IMR-90 (cell line): ENCODE data around the gene ESPL1. TPM values are rescaled to one million over a fixed set of nuclear protein-coding genes. Genes with fewer than 3 reads are reported as not detected.
A peak's percentile ranks its signal among the peaks of the same experiment; 100 is the strongest.

ENCODE experiments used
- ATAC-seq: fragments of 200-7000 bp; cut with Tn5 transposase; 2 replicates; pipeline ENCODE4 v1.9.1; 2020; ENCODE audit warnings: low read depth, mild to moderate bottlenecking, moderate library complexity
- BruUV-seq: library from RNA; stranded (reverse); fragments of 400-500 nt; replicated peaks from 2 replicates; lab custom pipeline; 2021; lab: Mats Ljungman, UMichigan
- CTCF ChIA-PET: fragments of 300-600 bp; formaldehyde crosslinking; extraction: SDS; loops from one replicate; lab custom pipeline; 2021; ENCODE audit warnings: antibody characterized with exemption; lab: Yijun Ruan, JAX
- POLR2A ChIA-PET: fragments of 300-600 bp; sonication (Branson Sonifier 250); formaldehyde crosslinking; loops from one replicate; lab custom pipeline; 2022; ENCODE audit warnings: antibody characterized with exemption; ENCODE audit not compliant: unreplicated experiment; lab: Charles Lee
- DNase-seq: peaks from one replicate; pipeline ENCODE4 v3.0.0; 2013
- H2AFZ ChIP-seq: replicated peaks from 2 replicates; pipeline ENCODE3; 2013; ENCODE audit warnings: low read length, mild to moderate bottlenecking; ENCODE audit not compliant: poor library complexity
- H2AK5ac ChIP-seq: 2 replicates; pipeline ENCODE4 v1.6.1; 2013; ENCODE audit warnings: low read depth, low read length, inconsistent platforms
- H2AK9ac ChIP-seq: replicated peaks from 2 replicates; pipeline ENCODE3; 2013; ENCODE audit warnings: mild to moderate bottlenecking, low read depth, low read length, moderate library complexity; ENCODE audit not compliant: poor library complexity
- H2BK120ac ChIP-seq: 2 replicates; pipeline ENCODE4 v1.6.1; 2013; ENCODE audit warnings: low read depth, low read length, inconsistent platforms
- H2BK15ac ChIP-seq: 3 replicates; pipeline ENCODE4 v1.6.1; 2013; ENCODE audit warnings: low read depth, low read length, inconsistent platforms
- H2BK20ac ChIP-seq: 2 replicates; pipeline ENCODE4 v1.6.1; 2013; ENCODE audit warnings: low read depth, mild to moderate bottlenecking, inconsistent platforms, low read length, moderate library complexity
- H2BK5ac ChIP-seq: 2 replicates; pipeline ENCODE4 v1.6.1; 2013; ENCODE audit warnings: mild to moderate bottlenecking, low read depth, low read length, inconsistent platforms; ENCODE audit not compliant: poor library complexity, severe bottlenecking
- H3K14ac ChIP-seq: replicated peaks from 2 replicates; pipeline ENCODE4 v1.6.1; 2013; ENCODE audit warnings: low read depth, low read length, inconsistent platforms
- H3K18ac ChIP-seq: 2 replicates; pipeline ENCODE4 v1.6.1; 2013; ENCODE audit warnings: low read depth, low read length, control low read depth
- H3K23ac ChIP-seq: 2 replicates; pipeline ENCODE4 v1.6.1; 2013; ENCODE audit warnings: low read depth, low read length, inconsistent platforms
- H3K27ac ChIP-seq: 2 replicates; pipeline ENCODE4 v1.5.1; 2013; ENCODE audit warnings: mild to moderate bottlenecking, control low read depth, low read length; ENCODE audit not compliant: insufficient read depth
- H3K27me3 ChIP-seq: 2 replicates; pipeline ENCODE4 v1.6.1; 2013; ENCODE audit warnings: low read length; ENCODE audit not compliant: control insufficient read depth, insufficient read depth
- H3K36me3 ChIP-seq: 2 replicates; pipeline ENCODE4 v1.6.1; 2013; ENCODE audit warnings: low read length, mixed read lengths; ENCODE audit not compliant: control insufficient read depth, insufficient read depth
- H3K4ac ChIP-seq: 2 replicates; pipeline ENCODE4 v1.6.1; 2013; ENCODE audit warnings: low read depth, low read length, inconsistent platforms
- H3K4me1 ChIP-seq: 2 replicates; pipeline ENCODE4 v1.6.1; 2013; ENCODE audit warnings: low read length, mixed read lengths; ENCODE audit not compliant: control insufficient read depth, insufficient read depth
- H3K4me2 ChIP-seq: 2 replicates; pipeline ENCODE4 v1.6.1; 2013; ENCODE audit warnings: low read depth, mild to moderate bottlenecking, control low read depth, low read length, moderate library complexity
- H3K4me3 ChIP-seq: 2 replicates; pipeline ENCODE4 v1.5.1; 2013; ENCODE audit warnings: low read depth, mild to moderate bottlenecking, control low read depth, low read length, moderate library complexity; ENCODE audit not compliant: insufficient read depth
- H3K56ac ChIP-seq: 2 replicates; pipeline ENCODE4 v1.6.1; 2013; ENCODE audit warnings: low read length, inconsistent platforms; ENCODE audit not compliant: insufficient read depth; ENCODE audit errors: extremely low read depth
- H3K79me1 ChIP-seq, 2 experiments: 2 replicates each; pipeline ENCODE4 v1.6.1; 2013; ENCODE audit warnings: low read length in 2 of 2, inconsistent platforms in 1 of 2, low read depth in 1 of 2
- H3K9ac ChIP-seq: 2 replicates; pipeline ENCODE4 v1.6.1; 2013; ENCODE audit warnings: low read depth, low read length, control low read depth
- H3K9me1 ChIP-seq: 2 replicates; pipeline ENCODE4 v1.6.1; 2013; ENCODE audit warnings: low read length, inconsistent platforms; ENCODE audit not compliant: insufficient read depth
- H3K9me3 ChIP-seq: 2 replicates; pipeline ENCODE4 v1.6.1; 2013; ENCODE audit warnings: low read length; ENCODE audit not compliant: control insufficient read depth, insufficient read depth
- H4K20me1 ChIP-seq: 2 replicates; pipeline ENCODE4 v1.6.1; 2013; ENCODE audit warnings: low read length, inconsistent platforms; ENCODE audit not compliant: insufficient read depth
- H4K5ac ChIP-seq: 2 replicates; pipeline ENCODE4 v1.6.1; 2013; ENCODE audit warnings: mild to moderate bottlenecking, low read depth, low read length, control low read depth
- H4K8ac ChIP-seq, 2 experiments: 2 replicates each; pipeline ENCODE4 v1.6.1; 2013; ENCODE audit warnings: low read depth in 2 of 2, low read length in 2 of 2, control low read depth in 1 of 2, inconsistent platforms in 1 of 2
- H4K91ac ChIP-seq: 2 replicates; pipeline ENCODE4 v1.6.1; 2013; ENCODE audit warnings: low read depth, low read length, inconsistent platforms; ENCODE audit not compliant: insufficient read depth
- BHLHE40 ChIP-seq: fragments of 150-350 bp; IDR thresholded peaks from 2 replicates; pipeline ENCODE4 v1.6.1; 2016; ENCODE audit warnings: mild to moderate bottlenecking, low read depth, low read length
- CEBPB ChIP-seq: IDR thresholded peaks from 2 replicates; pipeline ENCODE4 v1.6.1; 2012; ENCODE audit warnings: low read depth, low read length, improper control_type of control experiment
- POLR2A ChIP-seq: IDR thresholded peaks from 2 replicates; pipeline ENCODE4 v1.6.1; 2012; ENCODE audit warnings: mild to moderate bottlenecking, low read depth, low read length
- WGBS, 2 experiments: methylation state at CpG; one replicate each; pipeline versions ENCODE4 v1.1.5 to v1.1.7; 2013; ENCODE audit warnings: missing lambda C conversion rate in 2 of 2; ENCODE audit not compliant: insufficient read length in 1 of 2; ENCODE audit errors: extremely low coverage in 2 of 2; 5-methylcytosine and 5-hydroxymethylcytosine counted together
- dilution Hi-C: fragments of 300-500 bp; cut with HindIII; formaldehyde crosslinking; loops from one replicate; pipeline ENCODE4 v1.14.3; 2018; ENCODE audit warnings: low sequenced_read_pairs; ENCODE audit not compliant: unreplicated experiment
- in situ Hi-C: fragments of 300-500 bp; cut with MboI; formaldehyde crosslinking; loops from 3 replicates; pipeline ENCODE4 v1.14.3; 2019; ENCODE audit warnings: low sequenced_read_pairs, inconsistent platforms, mixed read lengths
- intact Hi-C: fragments of 100-400 bp; cut with micrococcal nuclease; formaldehyde crosslinking; loops from 2 replicates; pipeline ENCODE4 v1.10.0; 2022
- polyA plus RNA-seq, 3 experiments: library from polyadenylated mRNA; depleted of rRNA; stranded (reverse); fragments of >200 nt; gene quantifications; 2 replicates each; pipeline ENCODE4 v1.2.3, GENCODE V29; 2012; ENCODE audit warnings: low replicate concordance in 1 of 3
- total RNA-seq: library from RNA; depleted of rRNA; stranded (reverse); fragments of >200 nt; gene quantifications from 2 replicates; pipeline ENCODE4 v1.2.3, GENCODE V29; 2012

ESPL1 gene
- total and polyA plus RNA-seq, 2 of the 4 experiments (the other 2 are of a cell fraction) = 6.5 to 9.2 TPM

GRCh38 chr12:53298164-53298563 lies 30.1 kb downstream of the ESPL1 start:
- peak overlapping the region; percentile 81 for H3K4me2 ChIP-seq
- POLR2A ChIA-PET = interaction anchor here (0.6 to 1.5 kb wide), 4 partner anchors 15 to 25 kb away, joined by 3 to 6 read pairs (median 4); partner anchors contain the start of gene AAAS
- intact Hi-C loops = loop anchor here (2.0 to 5.0 kb wide), 4 partner anchors 23 to 246 kb away; partner anchors contain the start of genes AAAS and TNS2

More at GRCh38 chr12:53298164-53298563, 30.1 kb downstream of the ESPL1 start:
- Histone ChIP-seq H4K8ac (peak overlapping the region; percentile 83 to 90; a peak in 3 of 4 replicates), H3K9me3 (no peaks in the 10 kb centered on the region), H3K27ac (peak overlapping the region; percentile 90), H2BK15ac (peak overlapping the region; percentile 91), H3K9me1 (peaks cover 10% of the 10 kb centered on the region; the same call in 1 of the 2 replicates), H3K14ac (peak overlapping the region; percentile 88), H3K36me3 (peaks cover 11% of the 10 kb centered on the region), H3K4me1 (peaks cover 19% of the 10 kb centered on the region), H2BK5ac (peak overlapping the region; percentile 91), H2BK20ac (peak overlapping the region; percentile 77; the same call in 1 of the 2 replicates), H2AK9ac (peak overlapping the region; percentile 63), H3K18ac (peak overlapping the region; percentile 72), H3K27me3 (no peaks in the 10 kb centered on the region), H3K79me1 (peaks cover 20 to 62% of the 10 kb centered on the region in 2 experiments), H3K23ac (peak overlapping the region; percentile 95), H3K4ac (peak overlapping the region; percentile 96; the same call in 1 of the 2 replicates), H4K20me1 (peaks cover 5% of the 10 kb centered on the region; the same call in 1 of the 2 replicates), H3K56ac (peak overlapping the region; percentile 85), H4K5ac (peak overlapping the region; percentile 76), H3K9ac (peak overlapping the region; percentile 43), H2AK5ac (peak overlapping the region; percentile 87; the same call in 1 of the 2 replicates), H2BK120ac (peak overlapping the region; percentile 95), H2AFZ (no peak overlapping the region), H3K4me3 (no peak overlapping the region), H4K91ac (peak overlapping the region; percentile 94)
- CTCF ChIA-PET = interaction anchor here (0.7 to 2.1 kb wide), 4 partner anchors 23 to 253 kb away, joined by 3 to 10 read pairs (median 4); partner anchors contain the start of gene AAAS
- ATAC-seq (peak; percentile 15), DNase-seq (peak; percentile 97)
- no TSS peak for BruUV-seq
- in situ Hi-C loops = no loop called here
- TF ChIP-seq POLR2A (no peak; the same call in 1 of the 2 replicates), BHLHE40 (peak; percentile 51; the same call in 1 of the 2 replicates), CEBPB (peak; percentile 99)
- dilution Hi-C loops = no loop called here
- no CpG with 5 or more reads among the region's 5 CpGs for WGBS, 2 experiments
